OCI-LY1 (cell line): ENCODE data around the gene NKPD1.

Experiments
- H2AFZ ChIP-seq: fragments of 200-600 bp; sonication (generic), shearing (Covaris generic); 2 replicates; pipeline ENCODE4 v1.6.0; 2014; ENCODE audit warnings: antibody characterized with exemption, mild to moderate bottlenecking, low read length
- H3F3A ChIP-seq: fragments of 200-600 bp; sonication (generic), shearing (Covaris generic); 2 replicates; pipeline ENCODE4 v1.6.0; 2014; ENCODE audit warnings: mild to moderate bottlenecking, antibody characterized with exemption, low read length, moderate library complexity; ENCODE audit not compliant: insufficient read depth
- H3K27ac ChIP-seq: fragments of 200-600 bp; sonication (generic); 2 replicates; pipeline ENCODE4 v1.5.1; 2014; ENCODE audit warnings: low read length, mixed run types, mild to moderate bottlenecking, low read depth; ENCODE audit not compliant: poor library complexity, severe bottlenecking
- H3K27me3 ChIP-seq: fragments of 200-600 bp; sonication (generic); 2 replicates; pipeline ENCODE4 v1.6.0; 2014; ENCODE audit warnings: antibody characterized with exemption, mild to moderate bottlenecking, low read length, moderate library complexity; ENCODE audit not compliant: insufficient read depth
- H3K36me3 ChIP-seq: fragments of 200-600 bp; sonication (generic); 2 replicates; pipeline ENCODE4 v1.6.1; 2014; ENCODE audit warnings: mild to moderate bottlenecking, antibody characterized with exemption, low read length, moderate library complexity, mixed read lengths; ENCODE audit not compliant: insufficient read depth
- H3K4me1 ChIP-seq: fragments of 200-600 bp; sonication (generic); 2 replicates; pipeline ENCODE4 v1.5.1; 2014; ENCODE audit warnings: mild to moderate bottlenecking, low read length, moderate library complexity; ENCODE audit not compliant: insufficient read depth, severe bottlenecking
- H3K4me2 ChIP-seq: fragments of 200-600 bp; sonication (generic), shearing (Covaris generic); 2 replicates; pipeline ENCODE4 v1.6.1; 2014; ENCODE audit warnings: low read length
- H3K4me3 ChIP-seq: fragments of 200-600 bp; sonication (generic); 2 replicates; pipeline ENCODE4 v1.5.1; 2014; ENCODE audit warnings: low read length, low read depth, mild to moderate bottlenecking, mixed read lengths; ENCODE audit not compliant: poor library complexity, severe bottlenecking
- H3K79me2 ChIP-seq: fragments of 200-600 bp; shearing (Covaris generic); 2 replicates; pipeline ENCODE4 v1.6.1; 2016; ENCODE audit warnings: mixed run types, low read length, mixed read lengths; ENCODE audit not compliant: insufficient read depth
- H3K9ac ChIP-seq: fragments of 200-600 bp; sonication (generic), shearing (Covaris generic); 2 replicates; pipeline ENCODE4 v1.6.1; 2014; ENCODE audit warnings: mild to moderate bottlenecking, low read length, mixed read lengths
- H3K9me2 ChIP-seq: fragments of 200-600 bp; sonication (generic), shearing (Covaris generic); 2 replicates; pipeline ENCODE4 v1.6.1; 2014; ENCODE audit warnings: low read depth, mild to moderate bottlenecking, low read length, mixed read lengths
- H3K9me3 ChIP-seq: fragments of 200-600 bp; shearing (Covaris generic); 2 replicates; pipeline ENCODE4 v1.6.1; 2014; ENCODE audit warnings: low read length, mixed read lengths
- H4K20me1 ChIP-seq: fragments of 200-600 bp; sonication (generic), shearing (Covaris generic); 2 replicates; pipeline ENCODE4 v1.6.0; 2016; ENCODE audit warnings: mild to moderate bottlenecking, low read length; ENCODE audit not compliant: insufficient read depth
- EZH2 ChIP-seq: fragments of 200-600 bp; sonication (generic), shearing (Covaris generic); IDR thresholded peaks from 2 replicates; pipeline ENCODE4 v1.8.0; 2017; ENCODE audit warnings: borderline replicate concordance, mixed run types, mild to moderate bottlenecking, antibody characterized with exemption, low read length, moderate library complexity, mixed read lengths
- TF ChIP-seq, protein P1 (sequence below): fragments of 200-600 bp; sonication (generic), shearing (Covaris generic); IDR thresholded peaks from 2 replicates; pipeline ENCODE4 v1.5.1; 2017; ENCODE audit warnings: mild to moderate bottlenecking, antibody characterized with exemption, low read length, moderate library complexity, mixed read lengths

NKPD1 gene

DNA sequence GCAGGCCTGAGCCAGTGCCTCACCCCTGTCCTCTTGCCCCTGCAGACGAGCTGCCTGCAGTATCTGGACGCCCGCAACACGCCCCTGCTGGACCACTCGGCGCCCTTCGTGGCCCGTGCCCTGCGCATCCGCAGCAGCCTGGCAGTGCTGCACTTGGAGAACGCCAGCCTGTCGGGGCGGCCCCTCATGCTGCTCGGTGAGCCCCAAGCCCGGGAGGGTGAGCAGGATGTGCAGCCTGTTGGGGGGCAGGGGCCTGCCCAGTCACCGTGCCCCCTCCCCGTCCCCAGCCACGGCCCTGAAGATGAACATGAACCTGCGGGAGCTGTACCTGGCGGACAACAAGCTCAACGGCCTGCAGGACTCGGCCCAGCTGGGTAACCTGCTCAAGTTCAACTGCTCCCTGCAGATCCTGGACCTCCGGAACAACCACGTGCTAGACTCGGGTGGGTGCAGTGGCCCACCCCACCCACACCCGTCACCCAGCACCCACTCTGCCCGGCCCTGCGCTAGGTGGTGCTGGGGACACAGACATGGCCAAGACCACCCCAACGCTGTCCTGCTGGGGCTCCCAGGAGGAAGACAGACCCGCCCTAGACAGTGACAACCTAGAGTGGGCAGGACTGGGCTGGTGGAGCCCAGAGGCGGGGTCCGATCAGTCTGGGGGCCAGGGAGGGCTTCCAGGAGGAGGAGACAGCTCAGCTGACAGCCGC is 18.6 kb downstream of the NKPD1 start:
- Histone ChIP-seq H3K4me2 (no peak overlapping the region), H3K9ac (no peak overlapping the region), H3F3A (no peaks in the 10 kb centered on the region), H3K79me2 (no peaks in the 10 kb centered on the region), H3K9me2 (no peaks in the 10 kb centered on the region), H3K4me1 (peaks cover 18% of the 10 kb centered on the region), H3K27me3 (no peaks in the 10 kb centered on the region), H4K20me1 (no peaks in the 10 kb centered on the region), H3K4me3 (no peak overlapping the region), H2AFZ (no peak overlapping the region), H3K27ac (no peak overlapping the region), H3K36me3 (peaks cover 38% of the 10 kb centered on the region), H3K9me3 (no peaks in the 10 kb centered on the region)
- TF ChIP-seq, protein P1, sequence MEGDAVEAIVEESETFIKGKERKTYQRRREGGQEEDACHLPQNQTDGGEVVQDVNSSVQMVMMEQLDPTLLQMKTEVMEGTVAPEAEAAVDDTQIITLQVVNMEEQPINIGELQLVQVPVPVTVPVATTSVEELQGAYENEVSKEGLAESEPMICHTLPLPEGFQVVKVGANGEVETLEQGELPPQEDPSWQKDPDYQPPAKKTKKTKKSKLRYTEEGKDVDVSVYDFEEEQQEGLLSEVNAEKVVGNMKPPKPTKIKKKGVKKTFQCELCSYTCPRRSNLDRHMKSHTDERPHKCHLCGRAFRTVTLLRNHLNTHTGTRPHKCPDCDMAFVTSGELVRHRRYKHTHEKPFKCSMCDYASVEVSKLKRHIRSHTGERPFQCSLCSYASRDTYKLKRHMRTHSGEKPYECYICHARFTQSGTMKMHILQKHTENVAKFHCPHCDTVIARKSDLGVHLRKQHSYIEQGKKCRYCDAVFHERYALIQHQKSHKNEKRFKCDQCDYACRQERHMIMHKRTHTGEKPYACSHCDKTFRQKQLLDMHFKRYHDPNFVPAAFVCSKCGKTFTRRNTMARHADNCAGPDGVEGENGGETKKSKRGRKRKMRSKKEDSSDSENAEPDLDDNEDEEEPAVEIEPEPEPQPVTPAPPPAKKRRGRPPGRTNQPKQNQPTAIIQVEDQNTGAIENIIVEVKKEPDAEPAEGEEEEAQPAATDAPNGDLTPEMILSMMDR = no peak

DNA sequence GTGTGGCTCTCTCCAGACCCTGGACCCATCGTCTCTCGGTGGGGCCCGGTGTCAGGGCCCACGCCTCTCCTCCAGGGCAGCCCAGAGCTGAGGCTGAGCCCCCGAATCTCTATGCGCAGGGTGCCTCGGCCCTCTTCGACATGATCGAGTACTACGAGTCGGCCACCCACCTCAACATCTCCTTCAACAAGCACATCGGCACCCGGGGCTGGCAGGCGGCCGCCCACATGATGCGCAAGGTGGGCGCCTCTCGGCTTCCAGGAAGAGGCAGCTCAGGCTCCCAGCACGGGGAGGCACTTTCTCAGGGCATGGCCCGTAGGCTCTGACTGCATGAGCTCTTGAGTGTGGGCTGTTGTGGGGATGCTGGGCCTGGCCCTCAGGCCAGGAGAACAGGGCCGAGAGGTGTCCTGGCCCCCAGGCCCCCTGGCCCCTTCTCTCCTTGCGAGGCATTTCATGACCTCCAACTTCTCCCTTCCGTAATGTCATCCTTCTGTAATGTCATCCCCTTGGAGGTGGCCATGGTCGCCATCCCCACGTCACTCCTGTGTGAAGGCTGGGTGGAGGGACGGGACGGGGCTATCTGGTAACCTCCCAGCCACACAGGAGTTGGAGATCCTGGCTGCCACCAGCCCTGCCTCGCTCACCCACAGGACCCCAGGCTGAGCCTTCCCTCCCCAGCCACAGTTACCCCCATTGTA is 19.4 kb downstream of the NKPD1 start:
- Histone ChIP-seq H3K9me3 (no peaks in the 10 kb centered on the region), H3K9me2 (no peaks in the 10 kb centered on the region), H3K4me2 (no peak overlapping the region), H3K79me2 (no peaks in the 10 kb centered on the region), H3K4me3 (no peak overlapping the region), H3K27me3 (no peaks in the 10 kb centered on the region), H3K4me1 (peaks cover 26% of the 10 kb centered on the region), H3K27ac (no peak overlapping the region), H3K36me3 (peaks cover 36% of the 10 kb centered on the region), H3F3A (no peaks in the 10 kb centered on the region), H3K9ac (no peak overlapping the region), H2AFZ (no peak overlapping the region), H4K20me1 (no peaks in the 10 kb centered on the region)
- no peak for TF ChIP-seq EZH2
- TF ChIP-seq, protein P1 = no peak

DNA sequence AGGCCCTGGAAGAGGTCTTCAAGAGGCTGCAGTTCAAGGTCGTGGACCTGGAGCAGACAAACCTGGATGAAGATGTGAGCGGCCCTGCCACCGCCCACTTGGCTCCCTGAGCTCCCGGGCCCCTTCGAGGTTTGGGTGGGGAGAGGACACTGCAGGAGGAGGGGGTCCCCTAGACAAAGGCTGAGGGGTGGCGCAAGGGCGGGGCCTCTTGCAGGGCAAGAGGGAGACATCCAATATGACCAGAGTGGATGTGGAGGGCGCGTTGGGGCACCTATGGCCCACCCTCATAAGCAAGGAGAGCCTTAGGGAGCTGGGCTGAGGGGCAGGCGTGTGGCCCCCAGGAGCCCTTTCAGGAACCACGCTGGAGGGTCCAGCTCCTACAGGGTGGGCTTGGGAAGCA is 20.2 kb downstream of the NKPD1 start:
- Histone ChIP-seq H3K4me2 (no peak overlapping the region), H3F3A (no peaks in the 10 kb centered on the region), H3K27ac (no peak overlapping the region), H3K9me2 (no peaks in the 10 kb centered on the region), H3K27me3 (no peaks in the 10 kb centered on the region), H3K4me3 (no peak overlapping the region), H3K36me3 (peaks cover 33% of the 10 kb centered on the region), H3K9ac (no peak overlapping the region), H3K4me1 (peaks cover 33% of the 10 kb centered on the region), H3K79me2 (no peaks in the 10 kb centered on the region), H2AFZ (no peak overlapping the region), H3K9me3 (no peaks in the 10 kb centered on the region), H4K20me1 (no peaks in the 10 kb centered on the region)
- no peak for TF ChIP-seq EZH2
- TF ChIP-seq, protein P1 = no peak
